Amniotic epithelial cell (primary cell): ENCODE results near the gene ACSF3.

Experiments
- DNase-seq: peaks from one replicate; pipeline ENCODE4 v3.0.0-alpha.2; 2010; ENCODE audit warnings: low read depth

ACSF3 gene

DNA sequence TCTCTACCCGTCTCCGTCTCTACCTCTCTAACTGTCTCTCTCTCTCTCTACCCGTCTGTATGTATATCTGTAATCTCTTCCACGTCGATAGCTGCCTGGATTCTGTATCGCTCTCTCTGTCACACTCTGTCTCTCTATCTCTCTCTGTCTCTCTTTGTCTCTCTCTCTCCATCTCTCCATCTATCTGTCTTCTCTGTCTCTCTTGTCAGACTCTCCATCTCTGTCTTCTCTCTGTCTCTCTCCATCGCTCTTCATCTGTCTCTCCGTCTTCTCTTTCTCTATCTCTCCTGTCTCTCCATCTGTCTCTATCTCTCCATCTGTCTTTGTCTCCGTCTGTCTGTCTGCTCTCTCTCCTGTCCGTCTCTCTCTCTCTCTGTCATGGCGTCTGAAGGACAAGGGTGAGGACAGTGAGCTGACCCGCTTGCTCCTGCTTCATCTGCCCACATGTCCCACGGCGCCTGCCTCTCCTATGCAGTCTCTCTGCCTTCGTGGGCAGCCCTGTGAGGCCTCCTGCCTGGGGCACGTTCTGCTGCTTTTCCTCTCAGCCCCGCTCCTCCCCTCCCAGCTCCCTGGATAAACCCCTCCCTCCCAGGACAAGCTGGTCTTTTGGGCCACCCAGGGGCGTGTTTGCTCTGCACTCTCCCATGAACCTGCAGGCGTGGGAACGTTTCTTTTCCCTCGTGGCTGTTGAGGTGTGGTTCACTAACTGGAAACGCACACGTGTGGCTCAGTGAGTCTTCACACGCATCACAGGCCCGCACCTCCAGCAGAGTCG, 18.9 kb downstream of the ACSF3 start:
- no peak for DNase-seq

DNA sequence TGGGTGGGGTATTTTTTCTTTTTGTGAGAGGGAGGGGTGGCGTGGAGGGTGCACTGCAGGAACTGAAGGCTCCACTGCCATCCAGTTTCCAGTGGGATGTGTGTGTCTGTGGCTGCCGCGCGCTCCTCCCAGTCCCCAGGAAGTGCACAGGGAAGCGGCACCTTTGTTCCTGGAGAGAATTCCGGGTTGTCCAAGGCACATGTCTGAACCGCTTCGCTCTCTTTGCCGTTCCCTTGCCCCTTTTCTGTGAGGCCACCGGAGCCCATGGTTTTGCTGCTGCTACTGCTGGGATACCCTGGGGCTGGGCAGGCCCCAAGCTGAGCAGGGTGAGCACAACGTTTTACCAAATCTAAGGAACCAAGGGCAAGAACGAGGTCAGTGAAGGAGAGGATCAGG, 19.5 kb downstream of the ACSF3 start:
- no peak for DNase-seq

GRCh38 chr16:89113661-89114060, 20.0 kb downstream of the ACSF3 start:
- no peak for DNase-seq

GRCh38 chr16:89114159-89114981, 20.7 kb downstream of the ACSF3 start:
- peak; percentile 8 for DNase-seq

DNA sequence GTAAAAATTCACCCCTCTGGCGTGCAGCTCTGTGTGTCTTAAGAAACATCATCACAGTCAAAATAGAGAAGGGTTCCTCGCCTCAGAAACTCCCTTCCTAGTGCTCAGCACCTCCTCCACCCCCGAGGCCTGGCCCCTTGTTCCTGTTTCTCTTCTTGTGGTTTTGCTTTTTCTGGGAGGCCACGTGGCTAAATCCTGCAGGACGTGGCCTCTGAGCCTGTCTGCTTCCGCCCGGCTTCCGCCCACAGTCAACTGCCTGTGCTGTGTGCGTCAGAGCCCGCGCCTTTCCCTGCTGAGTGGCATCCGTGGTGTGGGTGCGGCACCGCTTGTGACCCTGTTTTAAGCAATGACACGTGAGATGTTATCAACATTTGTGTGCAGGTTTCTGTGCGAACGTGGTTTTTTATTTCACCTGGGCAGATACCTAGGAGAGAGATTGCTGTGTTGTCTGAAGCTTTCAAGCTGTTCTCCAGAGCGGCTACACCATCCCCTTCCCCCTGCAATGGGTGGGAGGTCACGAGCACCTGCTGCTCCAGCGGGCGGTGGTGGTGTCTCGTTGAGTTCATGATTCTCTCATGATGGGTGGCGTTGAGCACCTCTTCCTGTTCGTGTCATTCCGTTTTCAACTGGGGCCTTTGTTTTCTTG, 21.7 kb downstream of the ACSF3 start:
- peak; percentile 24 for DNase-seq

DNA sequence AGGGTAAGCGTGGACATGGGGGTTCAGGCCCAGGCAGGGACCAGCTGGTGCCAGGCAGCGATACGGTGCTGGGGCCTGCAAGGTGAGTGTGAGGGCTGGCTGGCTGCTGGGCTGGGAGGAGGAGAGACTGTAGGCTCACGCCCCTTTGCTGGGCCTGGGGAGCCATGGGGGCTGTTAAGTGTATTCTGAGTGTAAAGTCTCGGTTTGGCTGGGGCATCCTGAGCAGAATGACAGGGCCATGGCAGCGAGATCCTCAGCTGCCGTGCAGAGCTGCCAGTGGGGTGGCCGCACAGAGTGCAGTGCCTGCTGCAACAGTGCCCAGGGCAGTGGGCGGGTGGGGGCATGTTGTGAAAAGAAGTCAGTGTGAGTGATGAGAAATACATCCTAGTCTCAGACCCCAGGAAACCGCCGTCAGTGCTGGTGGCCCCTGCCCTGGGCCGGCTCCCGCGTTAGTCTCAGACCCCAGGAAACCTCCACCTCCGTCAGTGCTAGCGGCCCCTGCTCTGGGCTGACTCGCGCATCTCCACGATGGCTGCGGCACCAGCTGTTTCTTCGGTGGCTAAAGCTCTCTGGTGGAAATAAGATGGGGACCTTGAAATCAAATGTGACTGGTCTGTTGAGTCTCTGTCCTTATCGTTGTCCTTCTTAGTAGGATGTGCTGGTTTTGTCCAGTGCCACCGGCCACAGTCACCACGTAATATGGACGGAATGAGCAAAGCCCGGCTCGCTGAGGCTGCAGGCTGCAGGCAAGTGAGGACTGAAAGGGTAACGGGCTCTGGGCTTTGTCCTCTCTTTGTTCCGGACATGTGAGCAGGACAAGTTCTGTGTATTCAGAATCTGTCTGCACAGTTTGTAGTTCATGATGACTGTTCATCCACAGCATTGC, 22.9 kb downstream of the ACSF3 start:
- DNase-seq: no peak

DNA sequence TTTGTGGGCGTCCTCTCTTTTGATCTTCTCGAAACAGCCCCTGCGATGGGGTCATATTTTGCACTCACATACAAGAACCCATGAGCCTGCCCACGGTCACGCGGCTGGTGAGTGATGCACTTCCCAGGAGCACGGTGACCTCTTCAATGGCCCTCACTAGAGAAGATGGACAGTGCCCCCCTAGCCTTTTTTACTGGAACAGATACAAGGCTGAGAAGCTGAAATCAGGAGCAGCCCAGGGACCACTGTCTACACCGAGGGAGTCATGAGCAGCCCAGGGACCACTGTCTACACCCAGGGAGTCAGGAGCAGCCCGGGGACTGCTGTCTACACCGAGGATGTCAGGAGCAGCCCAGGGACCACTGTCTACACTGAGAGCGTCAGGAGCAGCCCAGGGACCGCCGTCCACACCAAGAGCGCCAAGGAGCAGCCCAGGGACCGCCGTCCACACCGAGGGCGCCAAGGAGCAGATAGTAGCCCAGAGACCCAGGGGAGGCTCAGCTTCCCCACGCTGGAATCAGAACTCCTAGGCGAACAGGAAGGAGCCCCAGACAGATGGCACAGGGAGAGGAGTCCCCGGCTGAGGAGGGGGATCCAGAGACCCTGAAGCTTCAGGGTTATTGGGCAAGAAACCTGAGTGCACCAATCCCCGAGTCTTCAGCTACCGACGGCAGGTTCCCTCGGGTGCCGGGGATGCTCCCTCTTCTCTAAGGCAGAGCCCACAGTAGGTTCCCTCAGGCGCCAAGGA, 23.7 kb downstream of the ACSF3 start:
- DNase-seq: no peak

DNA sequence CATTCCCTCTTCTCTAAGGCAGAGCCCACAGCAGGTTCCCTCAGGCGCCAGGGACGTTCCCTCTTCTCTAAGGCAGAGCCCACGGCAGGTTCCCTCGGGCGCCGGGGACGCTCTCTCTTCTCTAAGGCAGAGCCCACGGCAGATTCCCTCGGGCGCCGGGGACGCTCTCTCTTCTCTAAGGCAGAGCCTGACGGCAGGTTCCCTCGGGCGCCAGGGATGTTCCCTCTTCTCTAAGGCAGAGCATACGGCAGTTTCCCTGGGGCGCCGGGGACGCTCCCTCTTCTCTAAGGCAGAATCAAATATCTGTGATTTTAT, 24.3 kb downstream of the ACSF3 start:
- DNase-seq: no peak

GRCh38 chr16:89118361-89119165, 24.9 kb downstream of the ACSF3 start:
- no peak for DNase-seq

DNA sequence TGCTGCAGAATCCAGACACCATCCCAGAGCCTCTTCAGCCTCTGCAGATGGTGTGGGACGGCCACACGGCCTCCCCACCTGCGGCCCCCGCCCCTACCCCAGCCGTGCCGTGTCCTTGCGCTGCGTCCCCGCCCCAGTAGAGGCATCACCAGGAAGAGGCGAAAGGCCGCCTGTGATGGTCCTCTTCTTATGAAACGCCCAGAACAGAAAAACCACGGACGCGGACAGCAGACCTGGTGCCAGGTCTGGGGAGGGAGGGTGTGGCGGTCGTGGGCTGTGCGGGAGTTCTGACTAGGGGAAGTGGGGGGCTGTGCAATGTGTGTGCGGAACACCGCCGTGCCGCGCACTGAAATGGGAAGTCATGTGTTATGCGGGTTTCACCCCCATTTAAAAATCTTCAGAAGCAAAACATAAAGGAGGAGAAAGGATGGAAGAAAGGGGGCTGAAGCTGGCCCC, 25.5 kb downstream of the ACSF3 start:
- DNase-seq: no peak

- DNase-seq: no peak
Measured at GRCh38 chr16:89119661-89120141, 26.0 kb downstream of the ACSF3 start.

DNA sequence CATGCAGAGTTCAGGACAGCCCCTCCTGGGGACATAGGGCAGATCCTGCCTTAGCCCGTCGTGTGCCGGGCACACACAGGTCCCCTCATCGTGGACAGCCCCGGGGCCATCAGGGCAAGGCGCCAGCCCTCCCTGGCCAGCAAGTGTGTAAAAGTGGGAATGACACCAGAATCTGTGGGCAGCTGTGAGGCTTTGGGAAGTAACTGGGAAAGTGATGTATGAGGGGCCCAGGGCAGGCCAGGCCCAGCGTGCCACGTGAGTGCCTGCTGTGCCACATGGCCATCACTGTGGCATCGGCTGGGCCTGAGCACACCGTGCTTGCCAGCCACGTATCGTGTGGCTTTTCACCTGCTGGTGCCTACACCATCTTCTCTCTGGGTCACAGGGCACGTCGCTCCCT, 26.6 kb downstream of the ACSF3 start:
- no peak for DNase-seq

GRCh38 chr16:89120921-89121351, 27.3 kb downstream of the ACSF3 start:
- no peak for DNase-seq

DNA sequence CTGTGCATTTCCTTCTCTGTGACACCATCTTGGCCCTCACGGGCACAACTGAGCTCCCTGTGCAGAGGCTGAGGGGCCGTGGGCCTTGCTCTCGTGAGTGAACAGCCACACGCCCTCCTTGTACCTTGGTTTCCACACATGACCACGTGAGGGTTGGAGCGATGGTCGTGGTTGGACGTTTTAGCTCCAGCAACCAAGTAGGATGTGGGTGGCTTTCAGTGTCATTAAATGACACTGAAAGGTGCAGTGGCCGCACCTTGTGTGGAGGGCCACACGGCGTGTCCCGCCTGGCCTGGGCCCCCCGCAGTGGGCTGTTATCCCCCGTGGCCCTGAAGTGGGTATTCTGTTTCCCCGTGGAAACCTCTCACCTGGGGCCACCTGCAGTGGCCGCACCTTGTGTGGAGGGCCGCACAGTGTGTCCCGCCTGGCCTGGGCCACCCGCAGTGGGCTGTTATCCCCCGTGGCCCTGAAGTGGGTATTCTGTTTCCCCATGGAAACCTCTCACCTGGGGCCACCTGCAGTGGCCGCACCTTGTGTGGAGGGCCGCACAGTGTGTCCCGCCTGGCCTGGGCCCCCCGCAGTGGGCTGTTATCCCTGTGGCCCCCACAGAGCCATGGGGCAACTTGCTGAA, 28.2 kb downstream of the ACSF3 start:
- no peak for DNase-seq

GRCh38 chr16:89122322-89122851, 28.7 kb downstream of the ACSF3 start:
- DNase-seq: no peak

DNA sequence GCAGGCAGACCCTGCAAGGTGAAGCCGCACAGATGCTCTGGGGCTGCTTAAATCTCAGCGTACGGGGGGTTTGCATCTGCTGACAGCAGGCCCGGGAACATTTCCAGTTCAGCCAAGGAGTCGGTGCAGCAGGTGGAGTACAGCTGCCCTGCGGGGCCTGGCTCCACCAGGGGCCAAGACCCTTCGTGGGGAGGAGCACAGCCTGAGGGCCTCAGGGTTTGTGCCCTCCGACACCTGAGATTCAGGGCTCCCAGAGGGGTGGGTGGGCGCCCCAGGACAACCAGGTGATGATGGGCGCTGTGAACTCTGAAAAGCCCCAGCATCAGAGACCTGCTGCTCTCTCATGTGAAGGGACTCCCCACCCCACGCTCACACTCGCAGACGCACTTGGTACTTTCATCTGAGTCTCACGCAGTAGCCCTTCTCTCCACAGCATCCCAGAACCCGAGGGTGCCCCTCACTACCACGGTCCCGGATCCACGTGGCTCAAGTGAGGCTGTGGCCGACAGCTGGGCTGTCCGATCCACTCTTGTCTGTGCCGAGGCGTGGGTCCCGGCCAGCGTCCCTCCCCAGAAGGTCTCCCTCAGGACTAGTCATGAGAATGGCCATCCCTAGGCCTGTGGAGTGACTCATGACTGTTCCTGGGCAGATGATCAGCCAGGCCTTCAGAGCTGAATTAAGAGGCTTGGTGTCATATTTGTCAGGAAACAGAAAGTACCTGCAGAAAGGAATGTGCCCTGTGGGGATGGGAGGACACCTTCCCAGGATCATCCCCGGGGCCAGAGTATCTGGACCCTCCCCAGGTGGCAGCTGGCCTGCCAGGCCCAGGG, 29.6 kb downstream of the ACSF3 start:
- no peak for DNase-seq

- no peak for DNase-seq
Measured at GRCh38 chr16:89123831-89124100, 30.1 kb downstream of the ACSF3 start.

GRCh38 chr16:89129378-89129777, 35.7 kb downstream of the ACSF3 start:
- DNase-seq: no peak

- no peak for DNase-seq
Measured at GRCh38 chr16:89130448-89130847, 36.8 kb downstream of the ACSF3 start.
